MM.1S (cell line): Measurements from ENCODE around the gene ARCN1.
"Not testable (repeated sequence)": the region's sequence is repeated elsewhere in the genome, so short reads cannot be mapped to it uniquely, and the experiment has no call there.

Experiments used
- CTCF ChIP-seq: fragments of 300-600 bp; sonication (generic); IDR thresholded peaks from 2 replicates; pipeline ENCODE4 v1.5.1; 2016; ENCODE audit warnings: antibody characterized with exemption, low read length, mixed read lengths
- EZH2 ChIP-seq: fragments of 300-600 bp; sonication (generic); optimal IDR thresholded peaks from 2 replicates; pipeline ENCODE3; 2017; ENCODE audit warnings: low read depth, mild to moderate bottlenecking, antibody characterized with exemption, low read length, mixed read lengths
- EZH2phosphoT487 ChIP-seq: fragments of 300-600 bp; sonication (generic); IDR thresholded peaks from 2 replicates; pipeline ENCODE4 v1.6.1; 2018; ENCODE audit warnings: antibody characterized with exemption, low read length

- TF ChIP-seq CTCF = peak; percentile 55
- not testable (repeated sequence) for TF ChIP-seq EZH2, EZH2phosphoT487
Measured at GRCh38 chr11:118594984-118595383, 22.8 kb downstream of the ARCN1 start.
